Omental fat pad (tissue), 4 donors: ENCODE results near the gene UPK1B. TPM values are rescaled to one million over a fixed set of nuclear protein-coding genes. Genes with fewer than 3 reads are reported as not detected.
"Not testable (repeated sequence)": the region's sequence is repeated elsewhere in the genome, so short reads cannot be mapped to it uniquely, and the experiment has no call there.

ENCODE experiments used
- ATAC-seq: fragments of 150-250 bp; one replicate; pipeline ENCODE4 v1.9.1; 2016; ENCODE audit warnings: mild to moderate bottlenecking, moderate library complexity; ENCODE audit not compliant: low FRiP score
- DNase-seq: peaks from one replicate; pipeline ENCODE4 v3.0.0-alpha.2; 2019; ENCODE audit warnings: low spot score
- CTCF ChIP-seq, 3 donors: fragments of 450-650 bp; IDR thresholded peaks; one replicate each; pipeline ENCODE4 v1.5.1; 2016 to 2017; ENCODE audit warnings: antibody characterized with exemption in 3 of 3, mild to moderate bottlenecking in 3 of 3, moderate library complexity in 2 of 3
- total RNA-seq, 4 donors: library from RNA; depleted of rRNA; stranded (reverse); fragments of >200 nt; gene quantifications; one replicate each; pipeline ENCODE4 v1.1.0, GENCODE V29; 2016

UPK1B gene
- total RNA-seq, 4 donors from 2014 or later, result 1.1 to 49.3 (median 12.4) TPM

GRCh38 chr3:119238363-119238762, 65.0 kb downstream of the UPK1B start:
- no peak for ATAC-seq
- TF ChIP-seq CTCF (IDR thresholded peaks at IDR 0.05), result no peak
- DNase-seq, result no peak

- ATAC-seq, result no peak
- no peak for TF ChIP-seq CTCF (IDR thresholded peaks at IDR 0.05)
- DNase-seq, result no peak
These were observed 65.9 kb downstream of the UPK1B start for GRCh38 chr3:119239206-119239820.

- TF ChIP-seq CTCF (IDR thresholded peaks at IDR 0.05), result no peak
- ATAC-seq (peak; percentile 30), DNase-seq (no peak)
These were observed 66.7 kb downstream of the UPK1B start for GRCh38 chr3:119240101-119240590.

- DNase-seq, result peak; percentile 45
- peak; percentile 93 for ATAC-seq
- no peak for TF ChIP-seq CTCF (IDR thresholded peaks at IDR 0.05)
These were observed 67.4 kb downstream of the UPK1B start, which contains the start of gene B4GALT4 for GRCh38 chr3:119240591-119241434. Gene B4GALT4 (minus strand): TSS chr3:119240878. CDS start chr3:119230099, 10,779 bp downstream.

- not testable (repeated sequence) for ATAC-seq, DNase-seq
These were observed 69.1 kb downstream of the UPK1B start for GRCh38 chr3:119242387-119243057.

GRCh38 chr3:119243058-119243529, 69.7 kb downstream of the UPK1B start:
- ATAC-seq, result not testable (repeated sequence)

GRCh38 chr3:119243712-119244111, 70.3 kb downstream of the UPK1B start:
- no peak for DNase-seq
- ATAC-seq, result no peak
- no peak for TF ChIP-seq CTCF (IDR thresholded peaks at IDR 0.05)

More at GRCh38 chr3:119243058-119243529, 69.7 kb downstream of the UPK1B start:
- not testable (repeated sequence) for DNase-seq
